C4-2B (cell line): ENCODE data around the gene FOXL3.

Source experiments
- H3K27ac ChIP-seq: fragments of 450-650 bp; 2 replicates; pipeline ENCODE4 v1.5.1; 2017
- ZFX ChIP-seq: fragments of 450-650 bp; IDR thresholded peaks from 2 replicates; pipeline ENCODE4 v1.6.1; 2017
- TF ChIP-seq, protein P1 (sequence below): fragments of 450-650 bp; conservative IDR thresholded peaks from 2 replicates; pipeline ENCODE4 v1.5.1; 2017; ENCODE audit warnings: mild to moderate bottlenecking

FOXL3 gene

DNA sequence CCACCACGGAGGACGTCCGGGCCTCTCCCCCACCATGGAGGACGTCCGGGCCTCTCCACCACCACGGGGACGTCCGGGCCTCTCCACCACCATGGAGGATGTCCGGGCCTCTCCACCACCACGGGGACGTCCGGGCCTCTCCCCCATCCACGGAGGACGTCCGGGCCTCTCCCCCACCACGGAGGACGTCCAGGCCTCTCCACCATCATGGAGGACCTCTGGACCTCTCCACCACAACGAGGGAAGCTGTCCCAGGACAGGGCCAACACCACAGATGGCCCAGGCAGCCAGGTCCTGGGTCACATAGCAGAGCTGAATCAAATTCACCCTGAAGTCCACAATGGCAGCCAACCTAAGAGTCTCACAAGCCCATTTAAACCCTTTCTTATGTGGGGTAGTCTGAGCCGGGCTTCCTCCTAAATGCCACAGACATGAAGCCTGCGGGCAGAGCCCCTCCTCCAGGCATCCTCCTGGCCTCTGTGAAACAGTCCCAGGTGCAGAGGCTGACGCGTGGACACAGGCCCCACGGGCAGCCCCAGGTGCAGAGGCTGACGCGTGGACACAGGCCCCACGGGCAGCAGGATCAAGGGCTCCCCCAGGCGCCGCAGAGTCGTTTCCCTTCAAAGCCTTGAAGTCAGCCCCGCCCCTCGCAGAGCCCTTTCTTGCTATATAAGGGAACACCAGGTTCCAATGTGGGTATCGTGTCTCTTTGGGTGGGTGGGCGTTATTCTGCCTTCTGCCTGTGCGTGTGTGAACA lies 47.0 kb downstream of the FOXL3 start:
- no peak for TF ChIP-seq ZFX
- TF ChIP-seq, protein P1, sequence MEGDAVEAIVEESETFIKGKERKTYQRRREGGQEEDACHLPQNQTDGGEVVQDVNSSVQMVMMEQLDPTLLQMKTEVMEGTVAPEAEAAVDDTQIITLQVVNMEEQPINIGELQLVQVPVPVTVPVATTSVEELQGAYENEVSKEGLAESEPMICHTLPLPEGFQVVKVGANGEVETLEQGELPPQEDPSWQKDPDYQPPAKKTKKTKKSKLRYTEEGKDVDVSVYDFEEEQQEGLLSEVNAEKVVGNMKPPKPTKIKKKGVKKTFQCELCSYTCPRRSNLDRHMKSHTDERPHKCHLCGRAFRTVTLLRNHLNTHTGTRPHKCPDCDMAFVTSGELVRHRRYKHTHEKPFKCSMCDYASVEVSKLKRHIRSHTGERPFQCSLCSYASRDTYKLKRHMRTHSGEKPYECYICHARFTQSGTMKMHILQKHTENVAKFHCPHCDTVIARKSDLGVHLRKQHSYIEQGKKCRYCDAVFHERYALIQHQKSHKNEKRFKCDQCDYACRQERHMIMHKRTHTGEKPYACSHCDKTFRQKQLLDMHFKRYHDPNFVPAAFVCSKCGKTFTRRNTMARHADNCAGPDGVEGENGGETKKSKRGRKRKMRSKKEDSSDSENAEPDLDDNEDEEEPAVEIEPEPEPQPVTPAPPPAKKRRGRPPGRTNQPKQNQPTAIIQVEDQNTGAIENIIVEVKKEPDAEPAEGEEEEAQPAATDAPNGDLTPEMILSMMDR: no peak
- no peak overlapping the region for H3K27ac ChIP-seq

DNA sequence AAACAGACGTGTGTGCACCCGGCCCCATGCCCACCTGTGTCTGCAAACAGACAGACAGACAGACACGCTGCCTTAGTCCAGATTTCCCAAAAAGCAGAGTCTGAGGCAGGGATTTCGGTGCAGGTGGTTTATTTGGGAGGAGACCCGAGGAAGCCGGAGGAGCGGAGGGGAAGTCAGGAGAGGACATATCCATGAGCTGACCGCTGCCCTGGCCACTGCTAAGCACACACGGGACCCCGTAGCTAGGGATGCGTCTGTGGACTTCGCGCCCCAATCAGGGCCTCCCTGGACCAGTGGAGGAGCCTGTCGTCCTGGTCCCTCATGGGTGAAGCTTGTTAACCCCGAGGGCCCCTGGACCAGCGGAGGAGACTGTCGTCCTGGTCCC lies 47.6 kb downstream of the FOXL3 start:
- no peak for TF ChIP-seq ZFX
- TF ChIP-seq, protein P1: no peak

DNA sequence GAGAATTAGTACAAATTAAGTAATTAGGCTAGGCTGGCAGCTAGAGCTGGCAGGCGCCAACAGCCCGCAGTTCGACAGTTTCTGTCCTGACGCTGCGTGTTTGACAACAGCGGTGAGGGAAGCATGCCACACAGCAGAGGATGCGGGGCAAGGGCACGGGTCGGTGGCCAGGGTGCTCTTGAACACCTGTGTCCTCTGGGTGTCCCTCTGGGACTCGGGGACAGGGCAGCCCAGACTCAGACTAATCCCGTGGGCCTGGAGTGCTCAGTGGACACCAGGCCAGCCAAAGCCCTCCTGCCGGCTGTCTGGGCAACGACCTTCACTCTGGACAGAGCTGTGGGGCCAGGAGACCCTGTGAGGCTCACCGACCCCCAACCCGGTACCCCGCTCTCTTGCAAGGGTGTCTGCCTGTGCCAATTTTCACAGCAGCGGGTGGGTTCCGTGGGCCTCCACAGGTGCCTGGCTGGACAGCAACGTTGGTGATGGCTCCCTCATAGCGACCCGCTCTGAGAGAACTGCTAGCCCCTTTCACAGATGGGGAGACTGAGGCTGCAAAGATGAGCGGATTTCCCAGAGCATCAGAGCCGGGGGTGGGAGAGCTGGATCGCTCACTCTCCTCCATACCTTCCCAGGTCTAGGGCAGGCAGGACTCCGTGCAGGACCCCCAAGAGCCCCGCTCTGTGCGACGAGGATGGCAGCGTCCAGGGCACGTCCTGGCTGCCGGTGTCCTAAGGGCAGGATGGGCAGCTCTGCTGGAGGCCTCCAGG lies 48.5 kb downstream of the FOXL3 start:
- no peak overlapping the region; the same call in 1 of the 2 replicates for H3K27ac ChIP-seq
- TF ChIP-seq ZFX: no peak
- TF ChIP-seq, protein P1: no peak

More for the DNA sequence above, 47.6 kb downstream of the FOXL3 start:
- H3K27ac ChIP-seq: no peak overlapping the region

DNA sequence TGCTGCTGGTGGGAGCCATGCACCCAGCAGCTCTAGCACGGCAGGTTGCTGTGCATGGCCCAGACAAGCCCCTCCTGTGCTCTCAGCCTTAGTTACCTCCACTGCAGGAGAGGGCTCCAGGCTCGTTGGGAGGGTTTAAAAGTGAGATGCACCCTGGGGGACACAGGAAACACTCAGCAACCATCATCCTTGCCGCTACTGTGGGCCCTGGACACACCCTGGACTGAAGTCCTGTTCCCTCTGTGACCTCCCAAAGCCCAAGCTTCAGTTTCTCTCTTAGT lies 49.0 kb downstream of the FOXL3 start:
- no peak overlapping the region; the same call in 1 of the 2 replicates for H3K27ac ChIP-seq
- TF ChIP-seq, protein P1: no peak
- no peak for TF ChIP-seq ZFX

DNA sequence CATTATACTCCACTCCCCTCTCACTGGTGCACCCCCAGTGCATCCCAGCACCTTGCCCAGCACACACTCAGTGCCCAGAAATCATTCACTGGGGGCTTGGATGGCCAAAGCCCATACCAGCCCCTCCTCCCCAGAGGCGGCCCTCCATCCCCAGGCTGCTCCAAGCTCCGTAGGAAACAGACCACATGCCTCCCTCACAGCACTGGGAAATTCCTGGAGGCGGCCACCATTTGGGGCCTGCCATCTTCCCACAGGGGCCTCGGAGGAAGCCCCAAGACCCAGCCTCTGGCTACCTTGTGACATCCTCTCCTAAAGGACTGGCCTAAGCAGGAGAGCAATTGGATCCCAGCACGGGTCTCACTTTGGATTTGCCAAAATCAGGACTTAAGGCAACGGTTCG lies 49.7 kb downstream of the FOXL3 start:
- TF ChIP-seq ZFX: no peak
- TF ChIP-seq, protein P1: no peak
- H3K27ac ChIP-seq: no peak overlapping the region

DNA sequence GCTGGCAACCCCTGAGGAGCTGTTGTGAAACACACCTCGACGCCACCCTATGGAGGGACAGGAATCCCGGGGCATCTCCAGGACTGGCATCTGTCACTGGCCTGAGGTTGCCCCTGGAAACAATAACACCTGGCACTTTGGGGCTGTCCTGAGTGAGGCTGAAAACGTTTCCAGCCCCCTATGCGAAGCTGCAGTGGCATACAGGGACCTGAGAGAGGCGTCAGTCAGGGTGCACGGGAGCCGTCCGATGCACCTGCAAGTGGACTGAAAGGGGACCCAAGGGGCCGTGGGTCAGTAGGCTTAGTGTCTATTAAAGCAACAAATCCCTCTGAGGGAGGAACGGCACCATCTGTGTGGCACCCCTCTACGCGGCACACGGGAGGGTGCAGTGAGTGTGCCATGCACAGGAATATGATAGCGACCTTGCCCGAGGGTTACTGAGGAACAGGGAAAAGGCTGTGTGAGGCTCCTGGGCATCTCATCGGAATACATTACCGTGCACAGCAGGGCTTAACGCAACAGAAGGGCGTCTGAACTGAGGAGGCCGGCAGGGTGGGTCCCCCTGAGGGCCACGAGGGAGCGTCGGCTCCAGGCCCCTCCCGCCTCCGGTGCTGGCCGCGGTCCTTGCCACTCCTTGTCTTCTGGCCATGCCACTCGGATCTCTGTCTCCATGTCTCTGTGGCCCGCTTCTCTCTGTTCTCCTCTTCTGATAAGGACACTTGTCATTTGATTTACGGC lies 50.4 kb downstream of the FOXL3 start:
- TF ChIP-seq, protein P1: no peak
- TF ChIP-seq ZFX: no peak
- peak overlapping the region; percentile 80; the same call in 1 of the 2 replicates for H3K27ac ChIP-seq
